ENCODE measurements around the gene TUT1.
"Not testable (repeated sequence)": the region's sequence is repeated elsewhere in the genome, so short reads cannot be mapped to it uniquely, and the experiment has no call there.

The TUT1 gene

GRCh38 chr11:62574363-62575071 is 16.8 kb downstream of the TUT1 start:
- H3K9me3 Mint-ChIP-seq, result no peaks in the 10 kb centered on the region
- H3K4me1 Mint-ChIP-seq, result peaks cover 60% of the 10 kb centered on the region
- peak; percentile 32 for ATAC-seq
- DNase-seq (ENCODE audit: low spot score in 2 of 2), result no peak
- H3K4me3 Mint-ChIP-seq, result peak overlapping the region; percentile 99
- H3K27ac Mint-ChIP-seq, result peak overlapping the region; percentile 99
- peaks cover 88% of the 10 kb centered on the region for H3K36me3 Mint-ChIP-seq

DNA sequence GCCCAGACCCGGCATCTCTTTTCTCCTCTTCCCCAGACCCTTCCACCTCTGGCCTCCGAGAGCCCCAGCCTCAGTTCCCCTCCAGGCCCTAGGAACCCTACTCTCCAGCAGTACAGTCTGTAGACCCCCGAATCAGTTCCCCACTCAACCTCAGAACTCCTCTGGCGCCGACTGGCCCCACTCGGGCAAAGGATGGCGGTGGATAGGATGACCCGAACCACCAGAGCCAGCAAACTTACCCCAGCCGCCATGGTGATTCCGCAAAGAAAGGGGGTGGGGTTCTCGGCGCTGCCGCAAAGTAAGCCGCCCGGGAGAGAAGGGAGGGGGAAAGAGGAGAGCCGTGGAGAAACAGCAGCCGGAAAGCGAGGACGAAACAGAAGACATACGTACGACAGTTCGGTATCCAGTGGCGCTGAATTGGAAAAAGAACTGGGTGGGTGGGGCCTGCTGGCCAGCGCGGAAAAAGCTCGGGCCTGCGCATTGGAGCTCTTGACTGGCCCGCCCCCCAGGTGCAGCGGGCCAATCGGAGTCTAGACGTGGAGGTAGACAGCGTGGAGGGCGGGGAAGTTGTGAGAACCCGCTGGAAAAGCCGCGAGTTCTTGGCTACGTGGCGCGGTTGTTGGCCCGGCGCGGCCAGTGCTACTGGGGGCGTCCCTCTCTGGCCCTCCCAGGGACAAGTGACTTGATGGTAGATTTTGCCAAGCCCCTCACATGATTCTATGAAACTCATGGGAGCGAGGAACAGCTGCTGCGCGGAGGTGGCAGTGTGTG is 17.5 kb downstream of the TUT1 start, which contains the start of gene EEF1G:
EEF1G (minus strand) TSS at position 300 of the 771 bp plus-strand sequence; CDS start at position 251, 49 bp downstream.
- Mint-ChIP-seq H3K9me3 (no peaks in the 10 kb centered on the region), H3K4me1 (peaks cover 60% of the 10 kb centered on the region), H3K27ac (peak within 1 kb of the TSS; percentile 99), H3K4me3 (peak within 1 kb of the TSS; percentile 99), H3K36me3 (peaks cover 88% of the 10 kb centered on the region)
- peak; percentile 95 for ATAC-seq
- DNase-seq (ENCODE audit: low spot score in 2 of 2), result peak; percentile 90 to 98

DNA sequence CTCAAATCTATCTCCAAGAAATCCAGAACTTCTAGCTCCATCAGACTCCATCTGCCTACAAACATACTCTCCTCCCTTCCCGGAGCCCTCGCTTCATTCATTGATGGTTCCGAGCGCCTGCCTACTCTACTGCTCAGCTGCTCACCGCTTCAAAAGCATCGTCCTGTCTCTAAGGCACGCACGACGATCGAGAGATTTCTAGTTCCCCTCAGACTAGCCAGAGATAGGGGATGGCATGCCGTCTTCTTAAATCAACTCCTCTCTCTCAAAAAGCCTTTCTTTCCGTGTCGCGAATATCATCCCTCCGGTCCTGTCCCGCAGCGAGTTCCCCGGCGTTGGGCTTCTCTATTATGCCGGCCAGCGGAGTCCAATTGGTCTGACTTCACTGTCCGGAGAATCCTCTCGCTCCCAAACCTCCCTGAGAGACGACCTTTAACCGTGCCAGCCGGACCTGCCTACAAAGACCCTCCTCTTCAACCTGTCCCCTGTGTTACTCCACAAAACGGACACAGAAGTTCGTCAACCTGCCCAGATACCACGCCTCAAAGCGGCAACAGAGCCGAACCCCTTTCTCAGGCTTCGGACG is 18.2 kb downstream of the TUT1 start:
- Mint-ChIP-seq H3K4me1 (peaks cover 60% of the 10 kb centered on the region), H3K27ac (peak overlapping the region; percentile 99), H3K9me3 (no peaks in the 10 kb centered on the region), H3K36me3 (peaks cover 88% of the 10 kb centered on the region), H3K4me3 (peak overlapping the region; percentile 99)
- ATAC-seq (no peak), DNase-seq (ENCODE audit: low spot score in 2 of 2) (peak in 1 of 2 donors; percentile 73)

- no peaks in the 10 kb centered on the region for H3K9me3 Mint-ChIP-seq
- ATAC-seq, result no peak
These were observed 18.9 kb downstream of the TUT1 start for GRCh38 chr11:62572431-62572830.

GRCh38 chr11:62571493-62571892 is 19.8 kb downstream of the TUT1 start:
- not testable (repeated sequence) for H3K9me3 Mint-ChIP-seq; DNase-seq (ENCODE audit: low spot score in 2 of 2); ATAC-seq
- H3K27ac Mint-ChIP-seq, result peak overlapping the region; percentile 99
- H3K4me1 Mint-ChIP-seq, result peaks cover 73% of the 10 kb centered on the region
- H3K4me3 Mint-ChIP-seq, result peak overlapping the region; percentile 99
- H3K36me3 Mint-ChIP-seq, result peaks cover 88% of the 10 kb centered on the region

More at GRCh38 chr11:62572431-62572830, 18.9 kb downstream of the TUT1 start:
- peak overlapping the region; percentile 99 for H3K27ac Mint-ChIP-seq
- H3K4me3 Mint-ChIP-seq, result peak overlapping the region; percentile 99
- DNase-seq (ENCODE audit: low spot score in 2 of 2), result no peak
- H3K36me3 Mint-ChIP-seq, result peaks cover 88% of the 10 kb centered on the region
- H3K4me1 Mint-ChIP-seq, result peaks cover 64% of the 10 kb centered on the region

- not testable (repeated sequence) for ATAC-seq; H3K9me3 Mint-ChIP-seq; DNase-seq (ENCODE audit: low spot score in 2 of 2)
- H3K27ac Mint-ChIP-seq, result peak overlapping the region; percentile 99
- H3K4me1 Mint-ChIP-seq, result peaks cover 77% of the 10 kb centered on the region
- peaks cover 91% of the 10 kb centered on the region for H3K36me3 Mint-ChIP-seq
- H3K4me3 Mint-ChIP-seq, result peak overlapping the region; percentile 99
These were observed 20.4 kb downstream of the TUT1 start for GRCh38 chr11:62570903-62571302.

DNA sequence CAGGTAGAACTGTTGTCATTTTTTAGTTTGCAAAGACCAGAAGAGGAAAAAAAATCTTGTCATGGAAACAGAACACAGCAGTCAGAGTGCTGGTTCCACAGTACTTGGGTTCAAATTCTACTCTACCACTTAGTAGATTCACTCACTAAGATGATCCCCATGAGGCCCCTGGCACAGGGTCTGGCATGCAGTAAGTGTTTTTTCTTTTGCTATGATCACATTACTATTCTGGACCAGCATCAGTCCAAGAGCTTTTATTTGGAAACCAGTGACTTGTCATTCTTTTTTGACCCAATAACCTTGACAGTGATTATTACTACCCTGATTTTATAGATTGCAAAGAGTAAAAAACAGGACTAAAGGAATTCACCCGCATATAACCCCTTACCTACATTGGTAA is 21.7 kb downstream of the TUT1 start:
- Mint-ChIP-seq H3K36me3 (peaks cover 100% of the 10 kb centered on the region), H3K4me3 (no peak overlapping the region), H3K27ac (peak overlapping the region; percentile 52), H3K9me3 (no peaks in the 10 kb centered on the region), H3K4me1 (peaks cover 70% of the 10 kb centered on the region)
- DNase-seq (ENCODE audit: low spot score in 2 of 2), result no peak
- ATAC-seq, result no peak

DNA sequence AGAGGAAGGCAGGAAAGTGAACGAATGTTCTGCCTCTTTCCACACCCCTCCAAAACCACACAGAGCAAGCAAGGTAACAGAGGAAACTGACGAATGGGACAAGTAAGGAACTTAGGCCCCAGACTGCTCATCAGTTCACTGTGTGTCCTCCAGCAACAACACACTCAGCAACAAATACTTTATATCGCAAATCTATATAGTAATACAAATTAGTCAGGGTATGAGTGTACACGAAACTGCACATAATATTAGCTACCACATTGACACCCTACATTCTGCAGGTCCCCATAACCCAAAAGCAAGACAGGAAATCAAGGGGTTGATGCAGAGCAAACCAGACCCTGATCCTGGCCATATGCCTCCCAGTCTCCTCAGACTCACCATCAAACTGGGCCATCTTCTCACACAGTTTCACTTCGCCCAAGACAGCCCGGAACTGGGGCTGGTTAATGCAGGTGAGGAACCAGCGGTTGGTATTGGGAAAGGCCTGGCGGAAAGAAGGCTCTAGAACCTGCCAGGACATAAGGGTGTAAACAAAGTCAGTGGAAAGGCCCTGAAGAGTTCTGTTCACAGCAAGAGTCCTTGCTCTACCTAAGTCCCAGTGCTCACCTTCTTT is 24.2 kb downstream of the TUT1 start:
- Mint-ChIP-seq H3K27ac (peak overlapping the region; percentile 76), H3K4me3 (peak overlapping the region; percentile 38), H3K36me3 (peaks cover 100% of the 10 kb centered on the region), H3K4me1 (peaks cover 54% of the 10 kb centered on the region), H3K9me3 (no peaks in the 10 kb centered on the region)
- DNase-seq (ENCODE audit: low spot score in 2 of 2) (no peak), ATAC-seq (peak; percentile 68)

- Mint-ChIP-seq H3K9me3 (no peaks in the 10 kb centered on the region), H3K27ac (peak overlapping the region; percentile 76), H3K4me3 (no peak overlapping the region), H3K4me1 (peaks cover 54% of the 10 kb centered on the region), H3K36me3 (peaks cover 100% of the 10 kb centered on the region)
- ATAC-seq (no peak), DNase-seq (ENCODE audit: low spot score in 2 of 2) (no peak)
These were observed 25.1 kb downstream of the TUT1 start for GRCh38 chr11:62566247-62566646.

- Mint-ChIP-seq H3K4me3 (no peak overlapping the region), H3K4me1 (peaks cover 54% of the 10 kb centered on the region), H3K36me3 (peaks cover 100% of the 10 kb centered on the region), H3K9me3 (no peaks in the 10 kb centered on the region), H3K27ac (peak overlapping the region; percentile 76)
- no peak for DNase-seq (ENCODE audit: low spot score in 2 of 2)
- no peak for ATAC-seq
These were observed 26.1 kb downstream of the TUT1 start for GRCh38 chr11:62565100-62565802.

- H3K4me3 Mint-ChIP-seq; H3K9me3 Mint-ChIP-seq; ATAC-seq; DNase-seq (ENCODE audit: low spot score in 2 of 2); H3K27ac Mint-ChIP-seq: not testable (repeated sequence)
- Mint-ChIP-seq H3K36me3 (peaks cover 100% of the 10 kb centered on the region), H3K4me1 (peaks cover 71% of the 10 kb centered on the region)
These were observed 29.6 kb downstream of the TUT1 start for GRCh38 chr11:62561677-62562230.

GRCh38 chr11:62560566-62561103 is 30.7 kb downstream of the TUT1 start:
- no peaks in the 10 kb centered on the region for H3K9me3 Mint-ChIP-seq
- peak overlapping the region; percentile 35 for H3K27ac Mint-ChIP-seq
- peak in 1 of 2 donors; percentile 75 for DNase-seq (ENCODE audit: low spot score in 2 of 2)
- peak; percentile 27 for ATAC-seq
- H3K4me1 Mint-ChIP-seq, result peaks cover 71% of the 10 kb centered on the region
- H3K36me3 Mint-ChIP-seq, result peaks cover 100% of the 10 kb centered on the region
- H3K4me3 Mint-ChIP-seq, result no peak overlapping the region

GRCh38 chr11:62559626-62560025 is 31.7 kb downstream of the TUT1 start:
- Mint-ChIP-seq H3K4me3 (peak overlapping the region; percentile 76), H3K27ac (peak overlapping the region; percentile 97), H3K4me1 (peaks cover 78% of the 10 kb centered on the region), H3K36me3 (peaks cover 97% of the 10 kb centered on the region)
- ATAC-seq; DNase-seq (ENCODE audit: low spot score in 2 of 2); H3K9me3 Mint-ChIP-seq: not testable (repeated sequence)

DNA sequence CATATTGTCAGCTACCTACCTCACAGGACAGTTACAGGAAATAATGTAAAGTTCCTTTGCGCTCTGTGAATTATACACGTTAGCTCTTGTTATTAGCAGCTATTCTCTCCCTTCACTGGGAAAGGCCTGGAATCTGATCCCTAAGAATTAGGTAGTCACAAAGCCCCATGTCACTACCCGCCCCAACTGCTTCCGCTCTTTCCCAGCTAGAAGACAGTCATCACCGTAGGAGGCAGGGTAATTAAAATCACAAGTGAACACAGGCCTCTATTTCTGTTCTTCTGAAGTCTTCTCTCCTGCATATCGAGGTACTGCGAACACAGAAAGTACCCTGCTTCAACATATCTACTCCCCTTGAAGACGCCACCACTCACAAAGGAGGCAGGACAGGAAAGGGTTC is 32.1 kb downstream of the TUT1 start:
- Mint-ChIP-seq H3K27ac (peak overlapping the region; percentile 97), H3K36me3 (peaks cover 95% of the 10 kb centered on the region), H3K9me3 (no peaks in the 10 kb centered on the region), H3K4me1 (peaks cover 82% of the 10 kb centered on the region), H3K4me3 (peak overlapping the region; percentile 76)
- DNase-seq (ENCODE audit: low spot score in 2 of 2) (no peak), ATAC-seq (no peak)
